Panc1 (cell line): ENCODE measurements around the gene DNAJB4. TPM values are rescaled to one million over a fixed set of nuclear protein-coding genes. Genes with fewer than 3 reads are reported as not detected.
"Not testable (repeated sequence)": the region's sequence is repeated elsewhere in the genome, so short reads cannot be mapped to it uniquely, and the experiment has no call there.

Source experiments
- ATAC-seq: fragments of 200-7000 bp; cut with Tn5 transposase; 2 replicates; pipeline ENCODE4 v1.9.1; 2020; ENCODE audit warnings: mild to moderate bottlenecking, moderate library complexity
- BruUV-seq: library from RNA; stranded (reverse); fragments of 400-500 nt; replicated peaks from 2 replicates; lab custom pipeline; 2021; lab: Mats Ljungman, UMichigan
- CTCF ChIA-PET: fragments of 300-600 bp; sonication (Branson Sonifier 250); formaldehyde crosslinking; loops from one replicate; lab custom pipeline; 2022; ENCODE audit warnings: antibody characterized with exemption; lab: Charles Lee
- POLR2A ChIA-PET: fragments of 300-600 bp; sonication (Branson Sonifier 250); formaldehyde crosslinking; loops from one replicate; lab custom pipeline; 2022; ENCODE audit warnings: antibody characterized with exemption; lab: Charles Lee
- DNase-seq: peaks from one replicate; pipeline ENCODE4 v3.0.0-alpha.2; 2010; ENCODE audit warnings: low read depth, low spot score
- H3K27ac ChIP-seq: 2 replicates; pipeline ENCODE4 v1.5.1; 2011; ENCODE audit warnings: mild to moderate bottlenecking, low read length, inconsistent platforms
- H3K27me3 ChIP-seq: fragments of 200-500 bp; sonication (Bioruptor generic); 2 replicates; pipeline ENCODE4 v1.6.0; 2014; ENCODE audit warnings: low read length, inconsistent platforms; ENCODE audit not compliant: control insufficient read depth, insufficient read depth
- H3K36me3 ChIP-seq: fragments of 200-500 bp; sonication (Bioruptor generic); 2 replicates; pipeline ENCODE4 v1.5.1; 2014; ENCODE audit warnings: inconsistent platforms, mild to moderate bottlenecking, low read length, moderate library complexity; ENCODE audit not compliant: control insufficient read depth, insufficient read depth
- H3K4me1 ChIP-seq: 2 replicates; pipeline ENCODE4 v1.5.1; 2011; ENCODE audit warnings: inconsistent platforms, mild to moderate bottlenecking, low read length, moderate library complexity; ENCODE audit not compliant: control insufficient read depth, insufficient read depth
- H3K4me3 ChIP-seq, 2 experiments: 2 replicates each; pipeline ENCODE4 v1.5.1; 2011 to 2012; ENCODE audit warnings: low read depth in 2 of 2, low read length in 2 of 2, mild to moderate bottlenecking in 2 of 2, inconsistent platforms in 1 of 2, moderate library complexity in 1 of 2
- H3K9me3 ChIP-seq: fragments of 200-500 bp; sonication (Bioruptor generic); 2 replicates; pipeline ENCODE4 v1.5.1; 2014; ENCODE audit warnings: low read depth, mild to moderate bottlenecking, inconsistent platforms, low read length, moderate library complexity; ENCODE audit not compliant: control insufficient read depth, insufficient read depth
- POLR2AphosphoS5 ChIP-seq: IDR thresholded peaks from 2 replicates; pipeline ENCODE4 v1.6.1; 2012; ENCODE audit warnings: mild to moderate bottlenecking, low read depth, low read length, moderate library complexity
- REST ChIP-seq, 2 experiments: IDR thresholded peaks; 2 replicates each; pipeline ENCODE4 v1.6.1; 2011 to 2012; ENCODE audit warnings: low read depth in 2 of 2, control low read depth in 1 of 2, low read length in 1 of 2, mild to moderate bottlenecking in 1 of 2, moderate library complexity in 1 of 2; ENCODE audit not compliant: insufficient read depth in 1 of 2
- SIN3A ChIP-seq: IDR thresholded peaks from 2 replicates; pipeline ENCODE4 v1.6.1; 2012; ENCODE audit warnings: low read depth, mild to moderate bottlenecking, low read length, moderate library complexity, borderline replicate concordance; ENCODE audit not compliant: insufficient read depth
- TCF7L2 ChIP-seq: IDR thresholded peaks from 2 replicates; pipeline ENCODE4 v1.6.1; 2011; ENCODE audit warnings: mild to moderate bottlenecking, low read depth, low read length, inconsistent platforms
- in situ Hi-C: cut with HindIII; loops from 2 replicates; pipeline ENCODE4 v1.10.0; 2016; ENCODE audit warnings: low sequenced_read_pairs, low pct_unique_long_range_greater_than_20kb
- intact Hi-C: fragments of 100-400 bp; cut with micrococcal nuclease; formaldehyde crosslinking; loops from one replicate; pipeline ENCODE4 v1.10.0; 2022; ENCODE audit not compliant: unreplicated experiment
- total RNA-seq: library from RNA; stranded (reverse); gene quantifications from one replicate; pipeline ENCODE4 v1.2.1, GENCODE V29; 2021; ENCODE audit not compliant: unreplicated experiment
- TF ChIP-seq, protein P1 (sequence below): fragments of 450-650 bp; IDR thresholded peaks from 2 replicates; pipeline ENCODE4 v1.5.1; 2017; ENCODE audit warnings: mild to moderate bottlenecking

DNAJB4 gene
- total RNA-seq, 1 experiment from 2014 or later = 14.9 TPM

DNA sequence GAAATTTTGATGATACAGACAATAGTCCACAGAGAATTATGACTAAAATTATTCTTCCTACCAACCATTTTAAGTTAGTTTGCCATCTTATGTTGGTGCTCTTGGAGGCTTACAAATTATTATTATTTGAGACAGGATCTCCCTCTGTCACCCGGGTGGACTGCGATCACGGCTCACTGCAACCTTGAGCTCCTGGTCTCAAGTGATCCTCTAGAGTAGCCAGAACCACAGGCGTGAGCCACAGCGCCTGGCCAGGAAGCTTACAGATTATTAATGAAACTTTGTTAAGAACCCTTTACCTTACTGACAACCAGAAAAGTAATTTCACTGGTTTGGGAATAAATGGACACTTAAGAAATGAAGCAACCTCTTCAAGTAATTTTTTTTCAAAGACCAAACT lies 8.0 kb upstream of the DNAJB4 start:
- Histone ChIP-seq H3K27ac (no peak overlapping the region), H3K9me3 (no peaks in the 10 kb centered on the region), H3K4me3 (no peak overlapping the region), H3K36me3 (no peaks in the 10 kb centered on the region), H3K4me1 (no peaks in the 10 kb centered on the region; the same call in 1 of the 2 replicates), H3K27me3 (no peaks in the 10 kb centered on the region)
- no peak for ATAC-seq
- no TSS peak for BruUV-seq
- intact Hi-C loops (no loop called here), in situ Hi-C loops (no loop called here)
- DNase-seq = no peak
- POLR2A ChIA-PET = interaction anchor here (0.6 kb wide), 1 partner anchor 16 kb away, joined by 3 read pairs; no protein-coding TSS in a partner anchor
- TF ChIP-seq POLR2AphosphoS5 = no peak
- TF ChIP-seq, protein P1, sequence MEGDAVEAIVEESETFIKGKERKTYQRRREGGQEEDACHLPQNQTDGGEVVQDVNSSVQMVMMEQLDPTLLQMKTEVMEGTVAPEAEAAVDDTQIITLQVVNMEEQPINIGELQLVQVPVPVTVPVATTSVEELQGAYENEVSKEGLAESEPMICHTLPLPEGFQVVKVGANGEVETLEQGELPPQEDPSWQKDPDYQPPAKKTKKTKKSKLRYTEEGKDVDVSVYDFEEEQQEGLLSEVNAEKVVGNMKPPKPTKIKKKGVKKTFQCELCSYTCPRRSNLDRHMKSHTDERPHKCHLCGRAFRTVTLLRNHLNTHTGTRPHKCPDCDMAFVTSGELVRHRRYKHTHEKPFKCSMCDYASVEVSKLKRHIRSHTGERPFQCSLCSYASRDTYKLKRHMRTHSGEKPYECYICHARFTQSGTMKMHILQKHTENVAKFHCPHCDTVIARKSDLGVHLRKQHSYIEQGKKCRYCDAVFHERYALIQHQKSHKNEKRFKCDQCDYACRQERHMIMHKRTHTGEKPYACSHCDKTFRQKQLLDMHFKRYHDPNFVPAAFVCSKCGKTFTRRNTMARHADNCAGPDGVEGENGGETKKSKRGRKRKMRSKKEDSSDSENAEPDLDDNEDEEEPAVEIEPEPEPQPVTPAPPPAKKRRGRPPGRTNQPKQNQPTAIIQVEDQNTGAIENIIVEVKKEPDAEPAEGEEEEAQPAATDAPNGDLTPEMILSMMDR = no peak
- no peak for TF ChIP-seq REST (IDR thresholded peaks at IDR 0.05; ENCODE audit: insufficient read depth in 1 of 2, low read depth in 2 of 2, low read length in 1 of 2)
- TF ChIP-seq TCF7L2 = no peak
- TF ChIP-seq SIN3A = no peak
- CTCF ChIA-PET = no interaction called here

- peaks cover 18% of the 10 kb centered on the region; the same call in 1 of the 2 replicates for H3K4me1 ChIP-seq
- CTCF ChIA-PET, ATAC-seq, H3K9me3 ChIP-seq, H3K36me3 ChIP-seq, in situ Hi-C loops, H3K27me3 ChIP-seq, BruUV-seq, DNase-seq, H3K4me3 ChIP-seq, H3K27ac ChIP-seq: not testable (repeated sequence)
- intact Hi-C loops = loop anchor here (10.0 kb wide), 1 partner anchor 104 kb away; no protein-coding TSS in a partner anchor
- POLR2A ChIA-PET = interaction anchor here (0.6 kb wide), 1 partner anchor 423 kb away, joined by 3 read pairs; no protein-coding TSS in a partner anchor
Measured at GRCh38 chr1:78000536-78000935, 4.2 kb upstream of the DNAJB4 start.

- no peaks in the 10 kb centered on the region for H3K9me3 ChIP-seq
- peak overlapping the region; percentile 1 to 55; a peak in 3 of 4 replicates for H3K4me3 ChIP-seq
- H3K27me3 ChIP-seq = no peaks in the 10 kb centered on the region
- CTCF ChIA-PET = no interaction called here
- H3K36me3 ChIP-seq = no peaks in the 10 kb centered on the region
- intact Hi-C loops (loop anchor here (10.0 kb wide), 1 partner anchor 102 kb away; no protein-coding TSS in a partner anchor), in situ Hi-C loops (no loop called here)
- no TSS peak for BruUV-seq
- no peak for DNase-seq
- peaks cover 24% of the 10 kb centered on the region for H3K4me1 ChIP-seq
- TF ChIP-seq POLR2AphosphoS5 (no peak), TCF7L2 (no peak), REST (IDR thresholded peaks at IDR 0.05; ENCODE audit: insufficient read depth in 1 of 2, low read depth in 2 of 2, low read length in 1 of 2) (no peak), SIN3A (no peak)
- TF ChIP-seq, protein P1 = no peak
- peak overlapping the region; percentile 66 for H3K27ac ChIP-seq
- no peak for ATAC-seq
- POLR2A ChIA-PET = interaction anchor here (1.0 kb wide), 1 partner anchor 14 kb away, joined by 3 read pairs; no protein-coding TSS in a partner anchor
Measured at GRCh38 chr1:78003070-78003746, 1.5 kb upstream of the DNAJB4 start.
